Head of caudate nucleus (tissue), 42 donors: Measurements from ENCODE around the gene ZDHHC11B.
"Not testable (repeated sequence)": the region's sequence is repeated elsewhere in the genome, so short reads cannot be mapped to it uniquely, and the experiment has no call there.

Experiments used
- DNase-seq, 42 donors: peaks; one replicate each; pipeline versions ENCODE4 v3.0.0 to v3.0.0-alpha.2; 2020 to 2021; ENCODE audit warnings: mixed read lengths in 7 of 42
- intact Hi-C: fragments of 100-400 bp; cut with DNase I; formaldehyde crosslinking; loops from one replicate; pipeline ENCODE4 v1.15.0; 2022

The ZDHHC11B gene

GRCh38 chr5:784428-785177 is at the start of gene ZDHHC11B:
TSS of gene ZDHHC11B (minus strand) at chr5:784729. CDS start at chr5:766919, 17,810 bp downstream.
- intact Hi-C loops: loop anchor here (10.0 kb wide), 1 partner anchor 90 kb away; the partner anchor contains the start of gene TPPP
- peak; percentile 76 to 98 (median 91) for DNase-seq

GRCh38 chr5:834013-834412 is 49.5 kb upstream of the ZDHHC11B start:
- intact Hi-C loops: not testable (repeated sequence)

GRCh38 chr5:828194-828593 is 43.7 kb upstream of the ZDHHC11B start:
- intact Hi-C loops, DNase-seq: not testable (repeated sequence)

More at GRCh38 chr5:834013-834412, 49.5 kb upstream of the ZDHHC11B start:
- peak in 2 of 42 donors; percentile 9 to 31 for DNase-seq

GRCh38 chr5:825544-825943 is 41.0 kb upstream of the ZDHHC11B start:
- intact Hi-C loops, DNase-seq: not testable (repeated sequence)

GRCh38 chr5:821504-821903 is 37.0 kb upstream of the ZDHHC11B start:
- peak in 3 of 42 donors; percentile 19 to 45 (median 20) for DNase-seq
- intact Hi-C loops: no loop called here

GRCh38 chr5:820245-820644 is 35.7 kb upstream of the ZDHHC11B start:
- intact Hi-C loops: no loop called here
- DNase-seq: no peak

GRCh38 chr5:819078-819477 is 34.5 kb upstream of the ZDHHC11B start:
- intact Hi-C loops: no loop called here

GRCh38 chr5:816176-816575 is 31.6 kb upstream of the ZDHHC11B start:
- DNase-seq: no peak
- intact Hi-C loops: no loop called here

More at GRCh38 chr5:819078-819477, 34.5 kb upstream of the ZDHHC11B start:
- DNase-seq: no peak

GRCh38 chr5:815449-815848 is 30.9 kb upstream of the ZDHHC11B start:
- intact Hi-C loops: no loop called here
- DNase-seq: no peak

- intact Hi-C loops, DNase-seq: not testable (repeated sequence)
Observed at GRCh38 chr5:813575-813974, 29.0 kb upstream of the ZDHHC11B start.

GRCh38 chr5:811384-811783 is 26.9 kb upstream of the ZDHHC11B start:
- DNase-seq, intact Hi-C loops: not testable (repeated sequence)

GRCh38 chr5:807719-808514 is 23.4 kb upstream of the ZDHHC11B start:
- DNase-seq, intact Hi-C loops: not testable (repeated sequence)

GRCh38 chr5:801472-801871 is 16.9 kb upstream of the ZDHHC11B start:
- intact Hi-C loops: no loop called here
- DNase-seq: peak in 7 of 42 donors; percentile 13 to 48 (median 21)

GRCh38 chr5:801055-801454 is 16.5 kb upstream of the ZDHHC11B start:
- DNase-seq, intact Hi-C loops: not testable (repeated sequence)

- intact Hi-C loops, DNase-seq: not testable (repeated sequence)
Observed at GRCh38 chr5:798505-799138, 14.1 kb upstream of the ZDHHC11B start.

- DNase-seq, intact Hi-C loops: not testable (repeated sequence)
Observed at GRCh38 chr5:797986-798385, 13.5 kb upstream of the ZDHHC11B start.

- DNase-seq, intact Hi-C loops: not testable (repeated sequence)
Observed at GRCh38 chr5:795873-796272, 11.3 kb upstream of the ZDHHC11B start.

- intact Hi-C loops, DNase-seq: not testable (repeated sequence)
Observed at GRCh38 chr5:794948-795347, 10.4 kb upstream of the ZDHHC11B start.

- intact Hi-C loops: loop anchor here (10.0 kb wide), 1 partner anchor 94 kb away; the partner anchor contains the start of gene TPPP
- DNase-seq: not testable (repeated sequence)
Observed at GRCh38 chr5:788703-789102, 4.2 kb upstream of the ZDHHC11B start.
